UCSD-AML1 (cell line): ENCODE results near the gene RBM15B.

ENCODE experiments used
- DNase-seq: peaks from one replicate; lab custom pipeline; 2025; ENCODE audit not compliant: unreplicated experiment; lab: John Stamatoyannopoulos, UW

Gene RBM15B

DNA sequence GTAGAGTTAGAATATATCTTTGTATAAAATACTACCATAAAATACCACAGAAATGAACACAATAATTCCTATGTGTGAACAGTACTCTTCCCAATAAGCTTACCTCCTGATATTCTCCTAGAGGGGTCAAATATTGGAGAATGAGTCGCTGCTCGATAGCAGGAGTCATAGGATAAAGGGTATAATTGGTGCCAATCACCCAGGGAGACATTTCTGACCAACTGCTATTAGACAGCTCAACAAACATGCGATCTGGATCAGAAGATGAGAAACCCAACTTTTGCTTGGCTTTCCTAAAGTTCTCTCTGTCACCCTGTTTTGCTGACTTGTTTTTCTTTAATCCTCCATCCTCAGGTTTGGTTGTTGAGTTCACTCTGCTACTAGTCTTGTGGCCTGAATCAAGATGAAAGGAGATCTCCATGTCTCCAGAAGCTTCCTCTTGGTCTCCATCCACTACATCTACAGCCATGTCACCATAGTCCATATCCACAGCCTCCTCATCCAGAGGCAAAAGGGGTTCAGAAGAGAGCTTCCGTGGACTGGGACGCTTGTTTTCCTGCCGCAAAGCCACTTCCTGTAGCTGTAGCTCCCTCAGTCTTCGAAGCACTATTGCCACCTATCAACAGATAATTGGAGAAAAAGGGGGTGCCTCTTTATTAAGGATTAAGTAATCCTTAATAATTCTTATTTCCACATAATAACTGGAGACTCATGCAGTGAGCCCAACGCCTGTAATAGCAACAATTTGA is 50.4 kb downstream of the RBM15B start:
- peak; percentile 15 for DNase-seq

DNA sequence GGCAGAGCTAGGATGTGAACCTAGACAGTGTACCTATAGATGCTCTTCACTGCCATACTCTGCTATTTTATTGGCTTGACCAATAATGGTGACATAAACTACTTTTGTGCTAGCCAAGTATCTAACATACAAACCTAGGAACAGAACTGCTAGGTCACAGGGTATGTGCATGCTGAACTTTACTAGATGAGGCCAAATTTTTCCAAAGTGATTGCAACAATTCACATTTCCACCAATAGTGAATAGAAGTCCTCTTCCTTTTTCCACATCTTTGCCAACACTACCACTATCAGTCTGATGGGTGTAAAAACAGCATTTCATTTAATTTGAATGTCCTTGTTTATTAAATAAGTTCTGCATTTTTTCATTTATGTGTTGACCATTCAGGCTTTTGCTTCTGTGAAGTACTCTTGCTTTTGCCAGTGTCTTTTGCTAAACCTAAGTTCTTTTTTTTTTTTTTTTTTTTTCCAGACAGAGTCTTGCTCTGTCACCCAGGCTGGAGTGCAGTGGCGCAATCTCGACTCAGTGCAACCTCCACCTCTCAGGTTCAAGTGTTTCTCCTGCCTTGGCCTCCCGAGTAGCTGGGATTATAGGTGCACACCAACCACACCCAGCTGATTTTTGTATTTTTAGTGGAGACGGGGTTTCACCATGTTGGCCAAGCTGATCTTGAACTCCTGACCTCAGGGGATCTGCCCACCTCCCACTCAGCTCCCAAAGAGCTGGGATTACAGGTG is 54.6 kb downstream of the RBM15B start:
- no peak for DNase-seq
